ENCODE data around the gene CCDC197.

The CCDC197 gene

DNA sequence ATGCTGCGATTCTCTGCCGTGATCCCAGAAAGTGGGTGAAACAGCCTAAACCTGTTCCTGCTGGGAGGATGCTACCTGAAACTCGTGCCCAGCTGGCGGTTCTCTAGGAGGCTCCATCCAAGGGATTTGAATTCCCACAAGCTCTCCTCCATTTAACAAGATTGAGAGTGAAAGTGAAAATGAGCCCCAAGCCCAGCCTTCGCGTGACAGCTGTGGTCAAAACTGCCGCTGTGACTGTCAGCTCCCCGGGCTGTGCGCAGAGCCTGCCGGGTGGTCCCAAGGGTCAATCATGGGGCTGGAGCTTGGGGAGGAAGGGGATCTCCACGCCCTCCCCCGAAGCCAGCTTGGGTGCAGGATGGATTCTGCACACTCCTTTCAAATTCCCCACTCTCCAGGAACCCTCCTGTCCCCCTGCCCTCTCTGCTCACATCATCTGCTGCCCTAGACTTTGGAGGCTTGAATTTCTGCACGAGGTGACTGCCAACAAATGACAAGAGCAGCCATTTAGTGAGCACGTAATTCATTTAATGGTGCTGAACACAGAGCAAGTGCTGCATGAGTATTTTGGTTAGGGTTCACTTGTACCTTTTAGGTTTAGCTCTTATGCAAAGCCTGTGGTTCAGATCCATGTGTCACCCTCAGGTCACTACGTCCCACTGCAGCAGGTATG is 26.0 kb upstream of the CCDC197 start:
- 85 to 88% methylated on average over 15 of the region's 15 CpGs for WGBS, 2 experiments
- H3K9me3 ChIP-seq (ENCODE audit: control insufficient read depth, low read length), result no peaks in the 10 kb centered on the region
- no peaks in the 10 kb centered on the region for H3K36me3 ChIP-seq (ENCODE audit: control insufficient read depth, insufficient read depth, low read length)
- peaks cover under 1% of the 10 kb centered on the region for H3K4me1 ChIP-seq (ENCODE audit: control insufficient read depth, insufficient read depth, low read length)
- H3K27me3 ChIP-seq (ENCODE audit: control insufficient read depth, insufficient read depth, low read length, poor library complexity, severe bottlenecking), result no peaks in the 10 kb centered on the region
- no peak overlapping the region for H3K27ac ChIP-seq (ENCODE audit: insufficient read depth, low read depth, low read length, poor library complexity, severe bottlenecking)
- no peak overlapping the region for H3K4me3 ChIP-seq (ENCODE audit: insufficient read depth, low read depth, low read length)

DNA sequence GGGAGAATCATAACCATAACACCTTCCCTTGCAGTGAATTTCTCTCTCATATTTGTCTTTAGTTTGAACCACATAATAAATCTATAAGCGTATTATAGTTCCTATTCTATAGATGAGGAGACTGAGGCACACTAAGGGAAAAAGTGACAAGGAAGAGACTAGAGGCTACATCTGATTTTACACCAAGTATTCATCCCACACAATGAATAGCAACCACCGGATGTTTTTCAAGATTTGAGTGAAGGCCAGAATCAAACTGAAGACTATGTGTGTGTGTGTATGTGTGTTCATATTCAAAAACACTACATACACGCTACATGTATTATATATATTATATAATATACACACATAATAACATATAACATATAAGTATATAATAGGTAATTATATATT is 25.5 kb upstream of the CCDC197 start:
- Histone ChIP-seq H3K4me1 (ENCODE audit: control insufficient read depth, insufficient read depth, low read length) (peaks cover 4% of the 10 kb centered on the region), H3K4me3 (ENCODE audit: insufficient read depth, low read depth, low read length) (no peak overlapping the region), H3K27me3 (ENCODE audit: control insufficient read depth, insufficient read depth, low read length, poor library complexity, severe bottlenecking) (no peaks in the 10 kb centered on the region), H3K36me3 (ENCODE audit: control insufficient read depth, insufficient read depth, low read length) (no peaks in the 10 kb centered on the region), H3K27ac (ENCODE audit: insufficient read depth, low read depth, low read length, poor library complexity, severe bottlenecking) (no peak overlapping the region), H3K9me3 (ENCODE audit: control insufficient read depth, low read length) (no peaks in the 10 kb centered on the region)
- 100% methylated on average over 1 of the region's 3 CpGs; no CpG with 5 or more reads in 1 of the 2 experiments for WGBS, 2 experiments

DNA sequence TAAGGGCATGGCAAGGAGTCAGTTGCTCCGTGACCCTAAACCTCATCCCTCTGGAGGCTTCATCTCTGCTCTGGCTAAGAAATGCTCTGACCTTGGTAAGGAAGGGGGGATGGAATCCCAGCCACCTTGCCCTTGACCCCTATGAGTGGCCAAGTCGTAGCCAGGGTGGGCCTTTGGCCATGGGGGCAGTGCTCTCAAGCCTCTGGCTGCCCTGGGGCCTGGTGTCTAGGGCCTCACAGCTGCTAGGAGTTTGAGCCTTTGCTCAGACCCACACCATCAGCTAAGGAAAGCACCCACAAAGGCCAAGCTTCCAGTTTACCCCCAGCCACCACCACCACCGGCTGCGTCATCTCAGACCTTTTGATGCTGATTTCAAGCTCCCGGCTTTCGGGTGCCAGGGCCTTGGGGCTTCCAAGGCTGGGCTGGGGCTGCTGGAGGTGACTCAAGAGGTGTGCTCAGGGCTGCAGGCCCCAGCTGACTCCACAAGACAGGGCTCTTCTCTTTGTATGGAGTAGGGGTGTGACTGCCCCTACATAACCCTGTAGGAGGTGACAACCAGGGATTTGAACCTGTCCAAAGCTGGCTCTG is 24.4 kb upstream of the CCDC197 start:
- H3K4me1 ChIP-seq (ENCODE audit: control insufficient read depth, insufficient read depth, low read length), result peaks cover 6% of the 10 kb centered on the region
- H3K27ac ChIP-seq (ENCODE audit: insufficient read depth, low read depth, low read length, poor library complexity, severe bottlenecking), result no peak overlapping the region
- no peaks in the 10 kb centered on the region for H3K27me3 ChIP-seq (ENCODE audit: control insufficient read depth, insufficient read depth, low read length, poor library complexity, severe bottlenecking)
- WGBS, 2 experiments, result 89 to 94% methylated on average over 6 of the region's 6 CpGs
- no peak overlapping the region for H3K4me3 ChIP-seq (ENCODE audit: insufficient read depth, low read depth, low read length)
- H3K36me3 ChIP-seq (ENCODE audit: control insufficient read depth, insufficient read depth, low read length), result no peaks in the 10 kb centered on the region
- H3K9me3 ChIP-seq (ENCODE audit: control insufficient read depth, low read length), result no peaks in the 10 kb centered on the region

GRCh38 chr14:93973607-93974006 is 23.5 kb upstream of the CCDC197 start:
- H3K27ac ChIP-seq (ENCODE audit: insufficient read depth, low read depth, low read length, poor library complexity, severe bottlenecking), result no peak overlapping the region
- no peaks in the 10 kb centered on the region for H3K36me3 ChIP-seq (ENCODE audit: control insufficient read depth, insufficient read depth, low read length)
- WGBS, 2 experiments, result 87 to 94% methylated on average over 6 of the region's 6 CpGs
- no peaks in the 10 kb centered on the region for H3K9me3 ChIP-seq (ENCODE audit: control insufficient read depth, low read length)
- H3K27me3 ChIP-seq (ENCODE audit: control insufficient read depth, insufficient read depth, low read length, poor library complexity, severe bottlenecking), result no peaks in the 10 kb centered on the region
- H3K4me3 ChIP-seq (ENCODE audit: insufficient read depth, low read depth, low read length), result no peak overlapping the region
- peaks cover 6% of the 10 kb centered on the region for H3K4me1 ChIP-seq (ENCODE audit: control insufficient read depth, insufficient read depth, low read length)

- Histone ChIP-seq H3K4me3 (ENCODE audit: insufficient read depth, low read depth, low read length) (no peak overlapping the region), H3K27ac (ENCODE audit: insufficient read depth, low read depth, low read length, poor library complexity, severe bottlenecking) (no peak overlapping the region), H3K4me1 (ENCODE audit: control insufficient read depth, insufficient read depth, low read length) (peaks cover 6% of the 10 kb centered on the region), H3K9me3 (ENCODE audit: control insufficient read depth, low read length) (no peaks in the 10 kb centered on the region), H3K27me3 (ENCODE audit: control insufficient read depth, insufficient read depth, low read length, poor library complexity, severe bottlenecking) (no peaks in the 10 kb centered on the region), H3K36me3 (ENCODE audit: control insufficient read depth, insufficient read depth, low read length) (no peaks in the 10 kb centered on the region)
- WGBS, 2 experiments, result 93 to 95% methylated on average over 6 of the region's 6 CpGs
Measured at GRCh38 chr14:93974299-93974698, 22.8 kb upstream of the CCDC197 start.

DNA sequence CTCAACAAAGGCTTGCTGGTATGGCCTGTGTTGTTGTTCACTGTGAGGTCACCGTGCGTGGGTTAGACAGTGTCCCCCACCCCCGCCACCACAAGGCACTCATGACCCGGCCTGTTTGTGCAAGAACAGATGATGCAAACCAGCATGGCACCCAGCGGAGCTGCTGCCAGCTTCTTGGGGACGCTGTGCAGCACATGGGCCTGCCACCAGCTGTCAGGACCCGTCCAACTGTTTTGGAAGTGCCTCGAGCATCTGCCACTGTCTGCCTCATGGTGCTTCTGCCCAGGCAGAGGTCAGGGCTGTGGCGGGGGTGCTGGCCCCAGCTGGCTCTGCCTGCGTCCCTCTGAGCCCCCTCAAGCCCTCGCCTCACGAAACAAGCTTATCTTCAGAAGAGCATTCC is 22.3 kb upstream of the CCDC197 start:
- no peaks in the 10 kb centered on the region for H3K36me3 ChIP-seq (ENCODE audit: control insufficient read depth, insufficient read depth, low read length)
- H3K4me3 ChIP-seq (ENCODE audit: insufficient read depth, low read depth, low read length), result no peak overlapping the region
- H3K9me3 ChIP-seq (ENCODE audit: control insufficient read depth, low read length), result no peaks in the 10 kb centered on the region
- no peak overlapping the region for H3K27ac ChIP-seq (ENCODE audit: insufficient read depth, low read depth, low read length, poor library complexity, severe bottlenecking)
- no peaks in the 10 kb centered on the region for H3K27me3 ChIP-seq (ENCODE audit: control insufficient read depth, insufficient read depth, low read length, poor library complexity, severe bottlenecking)
- 93% methylated on average over 12 of the region's 12 CpGs for WGBS, 2 experiments
- H3K4me1 ChIP-seq (ENCODE audit: control insufficient read depth, insufficient read depth, low read length), result peaks cover 6% of the 10 kb centered on the region

GRCh38 chr14:93975791-93976476 is 21.2 kb upstream of the CCDC197 start:
- H3K27ac ChIP-seq (ENCODE audit: insufficient read depth, low read depth, low read length, poor library complexity, severe bottlenecking), result no peak overlapping the region
- WGBS, 2 experiments, result 76 to 78% methylated on average over 9 of the region's 9 CpGs
- peaks cover 6% of the 10 kb centered on the region for H3K4me1 ChIP-seq (ENCODE audit: control insufficient read depth, insufficient read depth, low read length)
- no peaks in the 10 kb centered on the region for H3K36me3 ChIP-seq (ENCODE audit: control insufficient read depth, insufficient read depth, low read length)
- no peaks in the 10 kb centered on the region for H3K27me3 ChIP-seq (ENCODE audit: control insufficient read depth, insufficient read depth, low read length, poor library complexity, severe bottlenecking)
- H3K9me3 ChIP-seq (ENCODE audit: control insufficient read depth, low read length), result no peaks in the 10 kb centered on the region
- no peak overlapping the region for H3K4me3 ChIP-seq (ENCODE audit: insufficient read depth, low read depth, low read length)

DNA sequence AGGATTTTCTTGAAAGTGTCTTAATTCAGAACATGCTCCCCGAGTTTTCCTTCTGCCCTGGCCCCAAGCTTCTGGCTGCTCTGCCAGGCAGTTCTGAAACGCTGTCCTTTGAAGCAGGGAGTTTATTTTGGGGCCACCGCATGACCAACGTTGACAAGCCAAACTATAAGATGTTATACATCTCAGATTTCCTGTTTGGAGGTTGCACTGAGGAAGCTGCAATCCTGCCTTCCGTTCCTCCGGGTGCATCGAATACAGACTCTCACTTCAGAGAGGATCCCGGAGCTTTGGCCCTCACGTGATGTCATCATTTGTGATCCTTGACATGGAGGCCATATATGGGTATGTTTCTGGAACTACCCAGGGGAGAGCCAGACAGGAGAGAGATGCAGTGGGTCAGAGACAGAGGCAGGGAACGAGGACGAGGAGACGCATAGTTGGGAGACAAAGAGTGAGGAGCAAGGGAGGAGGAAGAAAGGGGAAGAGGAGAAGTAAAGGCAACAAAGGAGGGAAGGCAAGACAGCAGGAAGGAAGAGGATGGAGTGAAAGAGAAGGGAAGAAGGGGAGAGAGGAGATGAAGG is 20.5 kb upstream of the CCDC197 start, which contains the start of gene ASB2:
Gene ASB2 (minus strand): TSS at position 94 of the 581 bp plus-strand sequence. CDS start 12,031 bp downstream, outside the sequence.
- Histone ChIP-seq H3K27me3 (ENCODE audit: control insufficient read depth, insufficient read depth, low read length, poor library complexity, severe bottlenecking) (no peaks in the 10 kb centered on the region), H3K36me3 (ENCODE audit: control insufficient read depth, insufficient read depth, low read length) (no peaks in the 10 kb centered on the region), H3K4me3 (ENCODE audit: insufficient read depth, low read depth, low read length) (no peak within 1 kb of the TSS), H3K4me1 (ENCODE audit: control insufficient read depth, insufficient read depth, low read length) (peaks cover 8% of the 10 kb centered on the region), H3K9me3 (ENCODE audit: control insufficient read depth, low read length) (no peaks in the 10 kb centered on the region), H3K27ac (ENCODE audit: insufficient read depth, low read depth, low read length, poor library complexity, severe bottlenecking) (no peak within 1 kb of the TSS)
- 85 to 88% methylated on average over 12 of the region's 12 CpGs for WGBS, 2 experiments

DNA sequence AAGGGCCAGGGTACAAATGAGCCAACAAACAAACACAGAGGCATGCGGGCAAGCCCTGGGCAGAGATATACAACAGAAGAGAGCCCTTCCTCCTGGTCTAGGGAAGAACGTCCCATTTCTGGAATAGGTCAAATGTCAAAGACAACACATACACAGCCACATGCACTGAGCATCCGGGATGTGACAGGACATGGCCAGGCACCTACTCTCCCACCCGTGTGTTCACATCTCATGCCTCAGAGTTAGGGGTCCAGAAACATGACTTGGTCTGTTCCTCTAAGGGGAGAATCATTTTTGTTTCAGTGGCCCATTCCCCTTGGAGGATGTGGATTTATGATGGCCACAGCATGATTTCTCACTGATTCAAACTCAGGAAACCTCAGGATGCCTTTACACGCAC is 19.9 kb upstream of the CCDC197 start:
- Histone ChIP-seq H3K27me3 (ENCODE audit: control insufficient read depth, insufficient read depth, low read length, poor library complexity, severe bottlenecking) (no peaks in the 10 kb centered on the region), H3K4me1 (ENCODE audit: control insufficient read depth, insufficient read depth, low read length) (peaks cover 8% of the 10 kb centered on the region), H3K9me3 (ENCODE audit: control insufficient read depth, low read length) (no peaks in the 10 kb centered on the region), H3K4me3 (ENCODE audit: insufficient read depth, low read depth, low read length) (no peak overlapping the region), H3K36me3 (ENCODE audit: control insufficient read depth, insufficient read depth, low read length) (no peaks in the 10 kb centered on the region), H3K27ac (ENCODE audit: insufficient read depth, low read depth, low read length, poor library complexity, severe bottlenecking) (no peak overlapping the region)
- WGBS, 2 experiments, result 91 to 93% methylated on average over 5 of the region's 5 CpGs

Data from ectodermal cell (in vitro differentiated cells).